ENCODE results near the gene SRC. TPM values are rescaled to one million over a fixed set of nuclear protein-coding genes. Genes with fewer than 3 reads are reported as not detected.

Gene SRC
- total RNA-seq, 2 donors from 2014 or later, result 6.9 to 14.3 TPM

- Histone ChIP-seq H3K27me3 (no peaks in the 10 kb centered on the region), H3K4me3 (no peak overlapping the region), H3K36me3 (peaks cover 10% of the 10 kb centered on the region), H3K9me3 (no peaks in the 10 kb centered on the region), H3K4me1 (peaks cover 0 to 11% of the 10 kb centered on the region in 2 donors), H3K27ac (no peak overlapping the region)
- no peak for DNase-seq (ENCODE audit: low spot score)
- no peak for TF ChIP-seq CTCF (IDR thresholded peaks at IDR 0.05)
Observed at GRCh38 chr20:37380864-37381579, 35.1 kb downstream of the SRC start.

GRCh38 chr20:37381621-37382471 is 35.9 kb downstream of the SRC start:
- H3K4me1 ChIP-seq, result peaks cover 0 to 11% of the 10 kb centered on the region in 2 donors
- no peak for DNase-seq (ENCODE audit: low spot score)
- peaks cover 17% of the 10 kb centered on the region for H3K36me3 ChIP-seq
- TF ChIP-seq CTCF (IDR thresholded peaks at IDR 0.05), result no peak
- H3K27ac ChIP-seq, result no peak overlapping the region
- H3K4me3 ChIP-seq, result no peak overlapping the region
- H3K9me3 ChIP-seq, result no peaks in the 10 kb centered on the region
- H3K27me3 ChIP-seq, result no peaks in the 10 kb centered on the region

DNA sequence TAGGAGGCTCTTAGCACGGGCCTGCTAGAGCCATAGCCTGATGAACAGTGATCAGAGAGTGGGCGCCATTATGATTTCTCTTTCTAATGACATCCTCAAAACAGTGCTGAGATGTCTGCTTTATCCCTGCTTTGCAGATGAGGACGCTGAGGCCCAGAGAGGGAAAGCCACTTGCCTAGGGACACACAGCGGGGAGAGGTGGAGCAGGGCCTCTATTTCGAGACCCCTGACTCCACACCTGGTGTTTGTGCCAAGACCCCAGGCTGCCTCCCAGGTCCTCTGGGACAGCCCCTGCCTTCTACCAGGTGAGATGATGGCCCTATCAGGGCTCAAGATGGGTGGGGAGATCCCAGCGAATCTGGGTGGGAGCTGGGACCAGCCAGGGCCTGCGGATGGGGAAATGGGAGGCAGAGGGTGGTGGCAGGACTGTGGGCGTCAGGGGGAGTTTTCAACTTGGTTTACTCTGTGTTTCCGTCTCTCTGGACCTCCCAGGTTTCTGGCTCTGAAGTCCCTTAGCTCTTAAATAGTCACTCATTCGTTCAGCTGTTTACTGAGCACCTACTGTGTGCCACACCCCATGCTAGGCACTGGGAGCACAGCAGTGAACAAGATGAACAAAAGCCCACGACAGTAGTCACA is 36.7 kb downstream of the SRC start:
- no peak overlapping the region for H3K27ac ChIP-seq
- no peak for DNase-seq (ENCODE audit: low spot score)
- no peak for TF ChIP-seq CTCF (IDR thresholded peaks at IDR 0.05)

GRCh38 chr20:37383229-37383989 is 37.5 kb downstream of the SRC start:
- Histone ChIP-seq H3K27ac (no peak overlapping the region), H3K27me3 (no peaks in the 10 kb centered on the region), H3K36me3 (peaks cover 17% of the 10 kb centered on the region), H3K4me3 (no peak overlapping the region), H3K4me1 (peaks cover 0 to 11% of the 10 kb centered on the region in 2 donors), H3K9me3 (no peaks in the 10 kb centered on the region)
- DNase-seq (ENCODE audit: low spot score), result no peak
- no peak for TF ChIP-seq CTCF (IDR thresholded peaks at IDR 0.05)

More for the DNA sequence above, 36.7 kb downstream of the SRC start:
- no peaks in the 10 kb centered on the region for H3K9me3 ChIP-seq
- H3K36me3 ChIP-seq, result peaks cover 17% of the 10 kb centered on the region
- H3K4me3 ChIP-seq, result no peak overlapping the region
- peaks cover 0 to 11% of the 10 kb centered on the region in 2 donors for H3K4me1 ChIP-seq
- no peaks in the 10 kb centered on the region for H3K27me3 ChIP-seq

DNA sequence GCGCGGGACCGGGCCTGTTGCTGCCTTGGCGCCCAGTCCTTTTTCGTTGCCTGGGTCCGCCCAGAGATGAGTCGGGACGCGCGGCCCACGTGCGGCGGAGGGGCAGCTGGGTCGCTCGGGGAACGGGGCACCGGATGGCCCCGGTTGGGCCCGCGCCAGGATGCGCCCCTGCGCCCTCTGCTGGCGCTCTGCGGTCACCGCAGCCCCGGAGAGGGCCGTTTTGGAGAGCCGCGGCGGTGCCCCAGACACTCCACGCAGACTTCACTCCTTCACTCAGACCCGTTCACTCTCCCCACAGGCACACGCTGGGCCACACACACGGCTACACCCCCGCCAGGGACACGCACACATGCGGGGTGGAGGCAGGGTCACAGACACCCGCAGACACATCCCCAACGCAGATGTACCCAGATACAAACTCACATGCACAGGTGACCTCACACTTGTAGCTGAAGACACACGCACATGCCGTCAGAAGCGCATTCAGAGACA is 38.8 kb downstream of the SRC start:
- no peaks in the 10 kb centered on the region for H3K9me3 ChIP-seq
- H3K4me1 ChIP-seq, result peaks cover 0 to 11% of the 10 kb centered on the region in 2 donors
- no peaks in the 10 kb centered on the region for H3K27me3 ChIP-seq
- no peak for DNase-seq (ENCODE audit: low spot score)
- peak overlapping the region in 1 of 2 donors; percentile 39 for H3K27ac ChIP-seq
- H3K36me3 ChIP-seq, result peaks cover 17% of the 10 kb centered on the region
- H3K4me3 ChIP-seq, result peak overlapping the region; percentile 49 to 61
- peak; percentile 90 to 93 for TF ChIP-seq CTCF (IDR thresholded peaks at IDR 0.05)

All from right atrium auricular region (tissue), 2 donors.